H1 (cell line): ENCODE data around the gene UBTD2. TPM values are rescaled to one million over a fixed set of nuclear protein-coding genes. Genes with fewer than 3 reads are reported as not detected.

Experiments used
- CTCF ChIA-PET: fragments of 300-600 bp; sonication (Branson Sonifier 250); formaldehyde crosslinking; loops from one replicate; lab custom pipeline; 2021; ENCODE audit not compliant: partially characterized antibody; lab: Charles Lee
- POLR2A ChIA-PET: fragments of 300-600 bp; sonication (Branson Sonifier 250); formaldehyde crosslinking; loops from one replicate; lab custom pipeline; 2021; ENCODE audit warnings: inconsistent platforms; ENCODE audit not compliant: partially characterized antibody; lab: Charles Lee
- DNase-seq, 2 experiments: peaks; one replicate each; pipeline versions ENCODE4 v3.0.0 to v3.0.0-alpha.2; 2010 to 2022; ENCODE audit warnings: low spot score in 2 of 2, low read depth in 1 of 2, mixed read lengths in 1 of 2
- FAIRE-seq: peaks from 2 replicates; lab custom pipeline; 2011; peaks lifted over from hg19 to GRCh38; lab: Jason Lieb, UNC
- H2AFZ ChIP-seq: 2 replicates; pipeline ENCODE4 v1.8.1; 2012; ENCODE audit warnings: low read length, inconsistent platforms
- H2AK5ac ChIP-seq: 2 replicates; pipeline ENCODE4 v1.6.1; 2013; ENCODE audit warnings: low read depth, low read length
- H2BK120ac ChIP-seq: replicated peaks from 2 replicates; pipeline ENCODE3; 2013; ENCODE audit warnings: low read depth, low read length, inconsistent platforms
- H2BK12ac ChIP-seq: 2 replicates; pipeline ENCODE4 v1.6.1; 2013; ENCODE audit warnings: low read depth, low read length
- H2BK15ac ChIP-seq: 2 replicates; pipeline ENCODE4 v1.6.1; 2013; ENCODE audit warnings: low read length
- H2BK20ac ChIP-seq: 2 replicates; pipeline ENCODE4 v1.6.1; 2013; ENCODE audit warnings: low read length
- H2BK5ac ChIP-seq: 2 replicates; pipeline ENCODE4 v1.6.1; 2013; ENCODE audit warnings: low read depth, low read length
- H3K14ac ChIP-seq: 2 replicates; pipeline ENCODE4 v1.6.1; 2013; ENCODE audit warnings: inconsistent platforms; ENCODE audit not compliant: insufficient read length
- H3K18ac ChIP-seq: 2 replicates; pipeline ENCODE4 v1.6.1; 2013; ENCODE audit warnings: low read length; ENCODE audit errors: extremely low read depth
- H3K23ac ChIP-seq: 2 replicates; pipeline ENCODE4 v1.6.1; 2013; ENCODE audit warnings: inconsistent platforms; ENCODE audit not compliant: insufficient read length
- H3K23me2 ChIP-seq: 2 replicates; pipeline ENCODE4 v1.6.1; 2013; ENCODE audit warnings: low read depth, low read length
- H3K27ac ChIP-seq: 2 replicates; pipeline ENCODE4 v1.6.1; 2011; ENCODE audit warnings: low read depth, low read length, inconsistent platforms
- H3K27me3 ChIP-seq, 4 experiments: replicated peaks in 1 of 4; 1 replicate in 1 of 4; 2 replicates in 3 of 4; pipeline versions ENCODE4 v1.6.1 to v1.8.1; 2011 to 2013; ENCODE audit warnings: low read length in 3 of 4, mild to moderate bottlenecking in 3 of 4, inconsistent platforms in 2 of 4, mixed read lengths in 2 of 4, moderate library complexity in 1 of 4; ENCODE audit not compliant: control insufficient read depth in 3 of 4, insufficient read depth in 3 of 4; ENCODE audit errors: extremely low read depth in 1 of 4
- H3K36me3 ChIP-seq, 4 experiments: 2 replicates each; pipeline versions ENCODE4 v1.6.1 to v1.8.1; 2011 to 2013; ENCODE audit warnings: mild to moderate bottlenecking in 4 of 4, low read length in 3 of 4, moderate library complexity in 2 of 4, control low read depth in 1 of 4, inconsistent platforms in 1 of 4; ENCODE audit not compliant: insufficient read depth in 4 of 4, control insufficient read depth in 2 of 4
- H3K4ac ChIP-seq: replicated peaks from 2 replicates; pipeline ENCODE3; 2013; ENCODE audit warnings: low read length, low read depth, mixed read lengths, inconsistent platforms; ENCODE audit not compliant: insufficient read length
- H3K4me1 ChIP-seq, 4 experiments: replicated peaks in 1 of 4; 1 replicate in 1 of 4; 2 replicates in 3 of 4; pipeline versions ENCODE4 v1.6.1 to v1.8.1; 2011 to 2013; ENCODE audit warnings: low read length in 3 of 4, inconsistent platforms in 2 of 4, mixed read lengths in 1 of 4; ENCODE audit not compliant: insufficient read depth in 4 of 4, control insufficient read depth in 3 of 4
- H3K4me2 ChIP-seq, 2 experiments: 2 replicates each; pipeline versions ENCODE4 v1.6.1 to v1.8.1; 2011 to 2013; ENCODE audit warnings: low read depth in 2 of 2, low read length in 2 of 2, control low read depth in 1 of 2, inconsistent platforms in 1 of 2, mild to moderate bottlenecking in 1 of 2; ENCODE audit not compliant: insufficient read depth in 1 of 2
- H3K4me3 ChIP-seq, 4 experiments: fragments of 200-600, 300-600 bp in 1 of 4; sonication (generic), shearing (Covaris generic), sonication (Bioruptor Twin) in 1 of 4; 2 replicates each; pipeline versions ENCODE4 v1.5.1 to v1.8.1; 2011 to 2016; ENCODE audit warnings: low read length in 4 of 4, low read depth in 3 of 4, control low read depth in 2 of 4, inconsistent platforms in 2 of 4, mild to moderate bottlenecking in 2 of 4, mixed read lengths in 1 of 4, moderate library complexity in 1 of 4; ENCODE audit not compliant: insufficient read depth in 2 of 4; ENCODE audit errors: extremely low read depth in 1 of 4
- H3K56ac ChIP-seq: replicated peaks from 2 replicates; pipeline ENCODE3; 2013; ENCODE audit warnings: low read depth, mild to moderate bottlenecking, mixed read lengths, low read length, inconsistent platforms; ENCODE audit not compliant: insufficient read length
- H3K79me1 ChIP-seq: 2 replicates; pipeline ENCODE4 v1.6.1; 2013; ENCODE audit warnings: low read depth, low read length, control low read depth
- H3K79me2 ChIP-seq, 2 experiments: 2 replicates each; pipeline versions ENCODE4 v1.6.1 to v1.8.1; 2012 to 2013; ENCODE audit warnings: low read length in 2 of 2, mild to moderate bottlenecking in 2 of 2, inconsistent platforms in 1 of 2; ENCODE audit not compliant: insufficient read depth in 2 of 2, control insufficient read depth in 1 of 2
- H3K9ac ChIP-seq, 4 experiments: replicated peaks in 1 of 4; 1 replicate in 1 of 4; 2 replicates in 3 of 4; pipeline versions ENCODE4 v1.6.1 to v1.8.1; 2011 to 2013; ENCODE audit warnings: low read depth in 3 of 4, low read length in 3 of 4, control low read depth in 2 of 4, mild to moderate bottlenecking in 2 of 4, moderate library complexity in 2 of 4, inconsistent platforms in 1 of 4; ENCODE audit errors: extremely low read depth in 1 of 4
- H3K9me3 ChIP-seq, 2 experiments: 2 replicates each; pipeline versions ENCODE4 v1.6.1 to v1.8.1; 2012 to 2013; ENCODE audit warnings: mild to moderate bottlenecking in 2 of 2, moderate library complexity in 2 of 2, control low read depth in 1 of 2, inconsistent platforms in 1 of 2, low read depth in 1 of 2, low read length in 1 of 2, mixed read lengths in 1 of 2; ENCODE audit not compliant: insufficient read depth in 2 of 2
- H4K20me1 ChIP-seq, 2 experiments: replicated peaks in 1 of 2; 2 replicates each; pipeline versions ENCODE3 to v1.8.1; 2011 to 2013; ENCODE audit warnings: inconsistent platforms in 2 of 2, low read length in 2 of 2, mild to moderate bottlenecking in 1 of 2; ENCODE audit not compliant: insufficient read depth in 2 of 2, control insufficient read depth in 1 of 2
- H4K5ac ChIP-seq: 2 replicates; pipeline ENCODE4 v1.6.1; 2013; ENCODE audit warnings: low read length, low read depth, mixed read lengths, inconsistent platforms; ENCODE audit not compliant: insufficient read length
- H4K8ac ChIP-seq: 2 replicates; pipeline ENCODE4 v1.8.0; 2013; ENCODE audit warnings: mild to moderate bottlenecking, moderate library complexity, low read length, inconsistent platforms; ENCODE audit not compliant: insufficient read depth; ENCODE audit errors: extremely low read depth
- H4K91ac ChIP-seq: replicated peaks from 2 replicates; pipeline ENCODE3; 2013; ENCODE audit warnings: low read length, mixed read lengths, inconsistent platforms; ENCODE audit not compliant: insufficient read length
- CHD2 ChIP-seq: IDR thresholded peaks from 2 replicates; pipeline ENCODE4 v1.6.1; 2012; ENCODE audit warnings: low read length, improper control_type of control experiment
- CTBP2 ChIP-seq: IDR thresholded peaks from 2 replicates; pipeline ENCODE4 v1.7.0; 2011; ENCODE audit warnings: borderline replicate concordance, mild to moderate bottlenecking, moderate library complexity, mixed read lengths, low read length; ENCODE audit not compliant: insufficient read depth, insufficient read length
- CTCF ChIP-seq, 3 experiments: IDR thresholded peaks; 1 replicate in 2 of 3; 2 replicates in 1 of 3; pipeline versions ENCODE4 v1.5.1 to v1.6.1; 2011; ENCODE audit warnings: low read length in 3 of 3, mild to moderate bottlenecking in 3 of 3, inconsistent platforms in 2 of 3, low read depth in 1 of 3, moderate library complexity in 1 of 3; ENCODE audit not compliant: insufficient read depth in 1 of 3; ENCODE audit errors: control extremely low read depth in 1 of 3
- HDAC6 ChIP-seq: IDR thresholded peaks from one replicate; pipeline ENCODE4 v1.7.1; 2012; ENCODE audit warnings: low read depth, mild to moderate bottlenecking, inconsistent platforms, low read length, moderate library complexity
- JUN ChIP-seq: IDR thresholded peaks from 2 replicates; pipeline ENCODE4 v1.6.1; 2011; ENCODE audit warnings: low read depth, mild to moderate bottlenecking, improper control_type of control experiment, low read length
- POLR2AphosphoS5 ChIP-seq: IDR thresholded peaks from 2 replicates; pipeline ENCODE4 v1.6.1; 2011; ENCODE audit warnings: low read depth, low read length
- SIRT6 ChIP-seq: IDR thresholded peaks from one replicate; pipeline ENCODE4 v1.7.1; 2012; ENCODE audit warnings: low read length, inconsistent platforms
- SIX5 ChIP-seq: IDR thresholded peaks from 2 replicates; pipeline ENCODE4 v1.6.1; 2011; ENCODE audit warnings: mild to moderate bottlenecking, low read depth, low read length
- SP1 ChIP-seq: IDR thresholded peaks from 2 replicates; pipeline ENCODE4 v1.6.1; 2011; ENCODE audit warnings: low read depth, low read length
- SP2 ChIP-seq: IDR thresholded peaks from 2 replicates; pipeline ENCODE4 v1.6.1; 2012; ENCODE audit warnings: mild to moderate bottlenecking, low read length, inconsistent platforms
- TAF1 ChIP-seq: IDR thresholded peaks from 2 replicates; pipeline ENCODE4 v1.6.1; 2011; ENCODE audit warnings: mild to moderate bottlenecking, low read depth, low read length
- TAF7 ChIP-seq: optimal IDR thresholded peaks from 2 replicates; pipeline ENCODE3; 2011; ENCODE audit warnings: low read depth, mild to moderate bottlenecking, inconsistent platforms, low read length, moderate library complexity, borderline replicate concordance
- TEAD4 ChIP-seq: IDR thresholded peaks from 2 replicates; pipeline ENCODE4 v1.6.1; 2012; ENCODE audit warnings: low read depth, low read length, inconsistent platforms, mixed read lengths
- WGBS, 2 experiments: shearing (Covaris generic) in 1 of 2; methylation state at CpG; one replicate each; pipeline versions ENCODE4 v1.1.6 to v1.1.7; 2013 to 2015; ENCODE audit warnings: low lambda C conversion rate in 2 of 2, mixed read lengths in 2 of 2, inconsistent platforms in 1 of 2, low coverage in 1 of 2, missing lambda C conversion rate in 1 of 2; ENCODE audit not compliant: insufficient replicate concordance in 2 of 2, insufficient coverage in 1 of 2, insufficient read length in 1 of 2; ENCODE audit errors: extremely low coverage in 1 of 2, missing lambda C conversion rate in 1 of 2; 5-methylcytosine and 5-hydroxymethylcytosine counted together
- polyA plus RNA-seq, 7 experiments: library from polyadenylated mRNA; depleted of rRNA in 3 of 7; stranded (reverse) in 5 of 7; unstranded in 2 of 7; fragments of >200 nt in 5 of 7; fragments of 200-250 nt in 2 of 7; gene quantifications; 1 replicate in 5 of 7; 2 replicates in 1 of 7; 4 replicates in 1 of 7; pipeline versions ENCODE4 v1.2.1 to v1.2.3, GENCODE V29; 2011 to 2013; ENCODE audit warnings: missing spikeins in 2 of 7, mixed read lengths in 2 of 7
- total RNA-seq: library from RNA; stranded (reverse); fragmentation: NEBNext Ultra II Directional; extraction: Animal tissue kit (Norgen Biotek cat#: 25700); gene quantifications from 2 replicates; pipeline ENCODE4 v1.2.1, GENCODE V29; 2021

UBTD2 gene
- total and polyA plus RNA-seq, 2 of the 8 experiments (the other 6 are each of a cell fraction or from before 2014, with no cell fraction given), result 14.5 to 39.2 TPM

GRCh38 chr5:172245703-172246125 lies 37.9 kb downstream of the UBTD2 start:
- FAIRE-seq, result no peak
- Histone ChIP-seq H4K8ac (no peak overlapping the region), H3K14ac (no peak overlapping the region), H2BK20ac (no peak overlapping the region), H3K9ac (no peak overlapping the region), H2AK5ac (no peak overlapping the region), H3K79me1 (no peaks in the 10 kb centered on the region; the same call in 1 of the 2 replicates), H3K18ac (no peak overlapping the region), H3K36me3 (no peaks in the 10 kb centered on the region; a peak in 1 of 8 replicates), H2BK5ac (no peak overlapping the region), H2BK15ac (no peak overlapping the region), H3K27me3 (no peaks in the 10 kb centered on the region), H4K5ac (no peak overlapping the region), H3K4me1 (no peaks in the 10 kb centered on the region), H3K4me3 (no peak overlapping the region), H3K56ac (no peak overlapping the region), H3K27ac (no peak overlapping the region), H2BK12ac (no peak overlapping the region), H3K4ac (no peak overlapping the region), H2BK120ac (no peak overlapping the region), H3K9me3 (no peaks in the 10 kb centered on the region), H2AFZ (no peak overlapping the region), H3K23ac (no peak overlapping the region), H3K79me2 (peaks cover 3 to 81% of the 10 kb centered on the region in 2 experiments), H4K91ac (no peak overlapping the region), H3K23me2 (no peaks in the 10 kb centered on the region), H3K4me2 (no peak overlapping the region), H4K20me1 (peaks cover 3 to 8% of the 10 kb centered on the region in 2 experiments)
- no peak for DNase-seq
- CTCF ChIA-PET, result interaction anchor here (0.9 to 1.2 kb wide), 2 partner anchors 22 to 57 kb away, joined by 3 to 5 read pairs; no protein-coding TSS in a partner anchor
- POLR2A ChIA-PET, result interaction anchor here (1.5 kb wide), 1 partner anchor 37 kb away, joined by 4 read pairs; no protein-coding TSS in a partner anchor
- WGBS, 2 experiments, result 64% methylated on average over 1 of the region's 1 CpG; no CpG with 5 or more reads in 1 of the 2 experiments
- no peak for TF ChIP-seq TAF7
- no peak for TF ChIP-seq SIRT6
- TF ChIP-seq SP2, result no peak
- TF ChIP-seq TAF1, result no peak
- TF ChIP-seq SP1, result no peak
- no peak for TF ChIP-seq POLR2AphosphoS5
- TF ChIP-seq CTBP2, result no peak
- no peak for TF ChIP-seq CTCF (IDR thresholded peaks at IDR 0.05; ENCODE audit: control extremely low read depth in 1 of 3, insufficient read depth in 1 of 3, low read depth in 1 of 3, low read length in 3 of 3)
- no peak for TF ChIP-seq TEAD4
- no peak for TF ChIP-seq CHD2
- no peak for TF ChIP-seq JUN
- no peak for TF ChIP-seq HDAC6
- no peak for TF ChIP-seq SIX5
